Activated CD4-positive, alpha-beta T cell treated with anti-CD3 and anti-CD28 coated beads, Interleukin-2, amount 10 ng/mL, durations not matched to agents 24 days and 14 days (primary cell): ENCODE data around the gene FXR2. TPM values are rescaled to one million over a fixed set of nuclear protein-coding genes. Genes with fewer than 3 reads are reported as not detected.

Experiments used
- DNase-seq: peaks from one replicate; pipeline ENCODE4 v3.0.0; 2022
- H3K27ac Mint-ChIP-seq: one replicate; pipeline ENCODE4 v1.8.0; 2022; ENCODE audit warnings: mild to moderate bottlenecking, mixed read lengths
- H3K27me3 Mint-ChIP-seq: one replicate; pipeline ENCODE4 v1.8.0; 2022; ENCODE audit warnings: mixed read lengths
- H3K36me3 Mint-ChIP-seq: one replicate; pipeline ENCODE4 v1.8.0; 2022; ENCODE audit warnings: low read depth, mild to moderate bottlenecking, mixed read lengths
- H3K4me1 Mint-ChIP-seq: one replicate; pipeline ENCODE4 v1.8.0; 2021; ENCODE audit warnings: mixed read lengths
- H3K4me3 Mint-ChIP-seq: one replicate; pipeline ENCODE4 v1.8.0; 2022; ENCODE audit warnings: mild to moderate bottlenecking, moderate library complexity, mixed read lengths
- H3K9me3 Mint-ChIP-seq: one replicate; pipeline ENCODE4 v1.8.0; 2021; ENCODE audit warnings: mixed read lengths
- intact Hi-C: fragments of 100-400 bp; cut with micrococcal nuclease; formaldehyde crosslinking; loops from one replicate; pipeline ENCODE4 v1.15.1; 2023
- total RNA-seq: library from RNA; stranded (reverse); gene quantifications from 2 replicates; pipeline ENCODE4 v1.2.3, GENCODE V29; 2022

The FXR2 gene
- total RNA-seq, 1 donor from 2014 or later = 64.4 TPM

- peak within 1 kb of the TSS; percentile 97 for H3K4me3 Mint-ChIP-seq
- peak within 1 kb of the TSS; percentile 99 for H3K27ac Mint-ChIP-seq
- peaks cover 2% of the 10 kb centered on the region for H3K27me3 Mint-ChIP-seq
- no peaks in the 10 kb centered on the region for H3K9me3 Mint-ChIP-seq
- intact Hi-C loops = loop anchor here (1.0 to 5.0 kb wide), 9 partner anchors 9 to 309 kb away; partner anchors contain the start of genes CTDNEP1, ELP5, POLR2A and WRAP53
- peak; percentile 98 for DNase-seq
- H3K4me1 Mint-ChIP-seq = peaks cover 36% of the 10 kb centered on the region
- H3K36me3 Mint-ChIP-seq = peaks cover 42% of the 10 kb centered on the region
These were observed 53.0 kb downstream of the FXR2 start, which contains the start of gene SENP3 for GRCh38 chr17:7561589-7562207. TSS of gene SENP3 (plus strand) at chr17:7561919. CDS start at chr17:7563077, 1,158 bp downstream.

- Mint-ChIP-seq H3K4me3 (peak overlapping the region; percentile 97), H3K4me1 (peaks cover 39% of the 10 kb centered on the region), H3K27me3 (peaks cover 2% of the 10 kb centered on the region), H3K36me3 (peaks cover 44% of the 10 kb centered on the region), H3K9me3 (no peaks in the 10 kb centered on the region), H3K27ac (peak overlapping the region; percentile 99)
- DNase-seq = peak; percentile 96
- intact Hi-C loops = loop anchor here (1.0 to 5.0 kb wide), 9 partner anchors 9 to 309 kb away; partner anchors contain the start of genes CTDNEP1, ELP5, POLR2A and WRAP53
These were observed 53.6 kb downstream of the FXR2 start for GRCh38 chr17:7561028-7561575.

- Mint-ChIP-seq H3K4me3 (peak overlapping the region; percentile 97), H3K9me3 (no peaks in the 10 kb centered on the region), H3K27me3 (peaks cover 2% of the 10 kb centered on the region)
These were observed 54.3 kb downstream of the FXR2 start for GRCh38 chr17:7560172-7561027.

DNA sequence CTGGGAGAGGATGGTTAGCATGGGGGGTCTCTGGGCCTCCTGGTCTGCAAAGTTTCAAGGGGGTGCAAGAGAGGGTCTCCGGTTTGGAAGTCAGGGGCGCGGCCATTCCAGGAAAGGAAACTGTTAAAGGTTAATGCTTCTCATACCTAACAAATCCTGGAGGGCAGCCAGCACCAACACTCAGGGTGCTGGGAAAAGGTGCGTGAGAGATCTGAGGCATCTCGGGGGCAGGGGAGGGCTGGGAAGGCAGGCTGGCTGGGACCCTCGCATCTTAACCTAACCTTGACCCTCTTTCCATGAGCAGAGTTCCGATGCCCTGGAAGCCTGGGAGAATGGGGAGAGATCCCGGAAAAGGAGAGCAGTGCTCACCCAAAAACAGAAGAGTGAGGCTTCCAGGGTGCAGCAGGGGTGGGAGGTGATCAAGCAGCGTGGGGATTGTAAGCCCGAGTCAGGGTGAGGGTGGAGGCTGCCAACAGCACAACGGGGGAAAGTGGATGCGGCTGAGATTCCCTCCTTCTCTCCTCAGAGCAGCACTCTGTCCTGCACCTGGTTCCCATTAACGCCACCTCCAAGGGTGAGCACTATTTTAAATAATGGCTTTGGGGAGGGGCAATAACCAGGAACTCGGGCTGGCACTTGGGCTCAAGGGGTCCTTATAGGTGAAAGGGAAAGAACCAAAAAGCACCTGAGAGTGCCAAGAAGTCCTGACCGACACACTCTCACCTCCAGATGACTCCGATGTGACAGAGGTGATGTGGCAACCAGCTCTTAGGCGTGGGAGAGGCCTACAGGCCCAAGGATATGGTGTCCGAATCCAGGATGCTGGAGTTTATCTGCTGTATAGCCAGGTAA lies 55.2 kb downstream of the FXR2 start:
- intact Hi-C loops = loop anchor here (2.0 to 5.0 kb wide), 2 partner anchors 75 to 307 kb away; partner anchors contain the start of genes CTDNEP1, ELP5 and POLR2A
- H3K27me3 Mint-ChIP-seq = peaks cover 2% of the 10 kb centered on the region
- H3K4me1 Mint-ChIP-seq = peaks cover 47% of the 10 kb centered on the region
- H3K27ac Mint-ChIP-seq = no peak overlapping the region
- H3K36me3 Mint-ChIP-seq = peaks cover 39% of the 10 kb centered on the region
- no peak overlapping the region for H3K4me3 Mint-ChIP-seq
- no peaks in the 10 kb centered on the region for H3K9me3 Mint-ChIP-seq
- DNase-seq = peak; percentile 59

More at GRCh38 chr17:7560172-7561027, 54.3 kb downstream of the FXR2 start:
- DNase-seq = peak; percentile 89
- Mint-ChIP-seq H3K4me1 (peaks cover 43% of the 10 kb centered on the region), H3K27ac (peak overlapping the region; percentile 99), H3K36me3 (peaks cover 41% of the 10 kb centered on the region)
- intact Hi-C loops = loop anchor here (1.0 to 5.0 kb wide), 9 partner anchors 8 to 308 kb away; partner anchors contain the start of genes CTDNEP1, ELP5, POLR2A and WRAP53

DNA sequence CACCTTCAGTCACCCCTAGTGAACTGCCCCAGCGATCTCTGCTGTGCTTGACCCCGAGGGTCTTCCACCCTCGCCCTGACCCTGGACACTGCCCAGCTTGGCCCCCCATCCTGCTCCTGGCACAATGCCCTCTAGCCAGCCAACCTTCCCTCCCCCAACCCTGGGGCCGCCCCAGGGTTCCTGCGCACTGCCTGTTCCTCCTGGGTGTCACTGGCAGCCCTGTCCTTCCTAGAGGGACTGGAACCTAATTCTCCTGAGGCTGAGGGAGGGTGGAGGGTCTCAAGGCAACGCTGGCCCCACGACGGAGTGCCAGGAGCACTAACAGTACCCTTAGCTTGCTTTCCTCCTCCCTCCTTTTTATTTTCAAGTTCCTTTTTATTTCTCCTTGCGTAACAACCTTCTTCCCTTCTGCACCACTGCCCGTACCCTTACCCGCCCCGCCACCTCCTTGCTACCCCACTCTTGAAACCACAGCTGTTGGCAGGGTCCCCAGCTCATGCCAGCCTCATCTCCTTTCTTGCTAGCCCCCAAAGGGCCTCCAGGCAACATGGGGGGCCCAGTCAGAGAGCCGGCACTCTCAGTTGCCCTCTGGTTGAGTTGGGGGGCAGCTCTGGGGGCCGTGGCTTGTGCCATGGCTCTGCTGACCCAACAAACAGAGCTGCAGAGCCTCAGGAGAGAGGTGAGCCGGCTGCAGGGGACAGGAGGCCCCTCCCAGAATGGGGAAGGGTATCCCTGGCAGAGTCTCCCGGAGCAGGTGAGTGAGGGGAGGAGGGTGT lies 56.0 kb downstream of the FXR2 start, which contains the start of gene TNFSF13:
TSS of gene TNFSF13 (plus strand) at position 207 of the 776 bp plus-strand sequence. CDS start at position 497, 290 bp downstream.
- peaks cover 2% of the 10 kb centered on the region for H3K27me3 Mint-ChIP-seq
- peaks cover 47% of the 10 kb centered on the region for H3K4me1 Mint-ChIP-seq
- no peaks in the 10 kb centered on the region for H3K9me3 Mint-ChIP-seq
- H3K27ac Mint-ChIP-seq = peak within 1 kb of the TSS; percentile 81
- intact Hi-C loops = no loop called here
- H3K36me3 Mint-ChIP-seq = peaks cover 34% of the 10 kb centered on the region
- peak within 1 kb of the TSS; percentile 62 for H3K4me3 Mint-ChIP-seq
- no peak for DNase-seq

DNA sequence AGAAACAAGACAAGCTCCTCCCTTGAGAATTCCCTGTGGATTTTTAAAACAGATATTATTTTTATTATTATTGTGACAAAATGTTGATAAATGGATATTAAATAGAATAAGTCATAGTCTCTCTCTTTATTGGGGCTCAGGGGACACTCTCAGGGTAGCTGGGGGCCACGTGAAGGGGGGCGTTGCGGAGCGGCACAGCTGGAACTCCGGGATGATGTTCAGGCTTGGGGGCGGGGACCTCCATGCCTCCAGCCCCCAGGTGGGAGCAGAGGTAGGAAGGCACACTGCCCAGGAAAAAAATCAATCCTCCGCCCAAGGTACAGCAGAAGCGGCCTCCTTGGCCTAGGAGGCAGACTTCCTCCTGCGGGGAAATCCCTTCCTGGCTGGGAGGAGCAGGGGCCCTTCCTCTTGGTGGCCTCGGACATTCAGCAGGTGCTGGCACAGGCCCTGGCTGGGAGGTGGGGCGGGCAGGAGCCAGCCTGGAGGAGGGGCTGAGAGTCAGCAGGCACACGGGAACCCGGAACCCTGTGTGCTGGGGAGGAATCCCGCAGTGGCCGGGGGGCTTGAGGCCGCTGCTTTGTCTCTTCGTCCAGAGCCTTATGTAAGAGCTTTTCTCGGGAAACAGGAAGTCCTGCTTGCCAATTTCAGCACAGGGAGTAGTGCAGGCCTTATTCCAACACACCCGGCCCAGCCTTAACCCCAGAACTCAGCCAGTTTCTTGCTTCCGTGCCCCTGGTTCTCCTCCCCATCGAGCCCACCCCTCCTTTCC lies 56.7 kb downstream of the FXR2 start:
- H3K4me1 Mint-ChIP-seq = peaks cover 52% of the 10 kb centered on the region
- intact Hi-C loops = no loop called here
- H3K9me3 Mint-ChIP-seq = no peaks in the 10 kb centered on the region

DNA sequence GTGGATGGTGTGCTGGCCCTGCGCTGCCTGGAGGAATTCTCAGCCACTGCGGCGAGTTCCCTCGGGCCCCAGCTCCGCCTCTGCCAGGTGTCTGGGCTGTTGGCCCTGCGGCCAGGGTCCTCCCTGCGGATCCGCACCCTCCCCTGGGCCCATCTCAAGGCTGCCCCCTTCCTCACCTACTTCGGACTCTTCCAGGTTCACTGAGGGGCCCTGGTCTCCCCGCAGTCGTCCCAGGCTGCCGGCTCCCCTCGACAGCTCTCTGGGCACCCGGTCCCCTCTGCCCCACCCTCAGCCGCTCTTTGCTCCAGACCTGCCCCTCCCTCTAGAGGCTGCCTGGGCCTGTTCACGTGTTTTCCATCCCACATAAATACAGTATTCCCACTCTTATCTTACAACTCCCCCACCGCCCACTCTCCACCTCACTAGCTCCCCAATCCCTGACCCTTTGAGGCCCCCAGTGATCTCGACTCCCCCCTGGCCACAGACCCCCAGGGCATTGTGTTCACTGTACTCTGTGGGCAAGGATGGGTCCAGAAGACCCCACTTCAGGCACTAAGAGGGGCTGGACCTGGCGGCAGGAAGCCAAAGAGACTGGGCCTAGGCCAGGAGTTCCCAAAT lies 57.4 kb downstream of the FXR2 start:
- H3K4me1 Mint-ChIP-seq = peaks cover 53% of the 10 kb centered on the region
- H3K27me3 Mint-ChIP-seq = no peaks in the 10 kb centered on the region
- no peak overlapping the region for H3K27ac Mint-ChIP-seq

More for the DNA sequence above, 56.7 kb downstream of the FXR2 start:
- H3K4me3 Mint-ChIP-seq = peak overlapping the region; percentile 62
- peak; percentile 69 for DNase-seq
- H3K27me3 Mint-ChIP-seq = peaks cover 2% of the 10 kb centered on the region
- H3K36me3 Mint-ChIP-seq = peaks cover 36% of the 10 kb centered on the region
- peak overlapping the region; percentile 81 for H3K27ac Mint-ChIP-seq

GRCh38 chr17:7556627-7557026 lies 58.1 kb downstream of the FXR2 start:
- Mint-ChIP-seq H3K4me3 (no peak overlapping the region), H3K9me3 (no peaks in the 10 kb centered on the region), H3K27ac (no peak overlapping the region), H3K4me1 (peaks cover 58% of the 10 kb centered on the region), H3K36me3 (peaks cover 33% of the 10 kb centered on the region), H3K27me3 (no peaks in the 10 kb centered on the region)
- DNase-seq = no peak
- intact Hi-C loops = no loop called here

More for the DNA sequence above, 57.4 kb downstream of the FXR2 start:
- no peak for DNase-seq
- Mint-ChIP-seq H3K9me3 (no peaks in the 10 kb centered on the region), H3K36me3 (peaks cover 33% of the 10 kb centered on the region), H3K4me3 (no peak overlapping the region)
- intact Hi-C loops = no loop called here

GRCh38 chr17:7555320-7555948 lies 59.3 kb downstream of the FXR2 start:
- Mint-ChIP-seq H3K9me3 (no peaks in the 10 kb centered on the region), H3K27ac (peak overlapping the region; percentile 68), H3K36me3 (peaks cover 36% of the 10 kb centered on the region), H3K4me3 (no peak overlapping the region), H3K27me3 (no peaks in the 10 kb centered on the region), H3K4me1 (peaks cover 60% of the 10 kb centered on the region)
- DNase-seq = no peak
- intact Hi-C loops = no loop called here

DNA sequence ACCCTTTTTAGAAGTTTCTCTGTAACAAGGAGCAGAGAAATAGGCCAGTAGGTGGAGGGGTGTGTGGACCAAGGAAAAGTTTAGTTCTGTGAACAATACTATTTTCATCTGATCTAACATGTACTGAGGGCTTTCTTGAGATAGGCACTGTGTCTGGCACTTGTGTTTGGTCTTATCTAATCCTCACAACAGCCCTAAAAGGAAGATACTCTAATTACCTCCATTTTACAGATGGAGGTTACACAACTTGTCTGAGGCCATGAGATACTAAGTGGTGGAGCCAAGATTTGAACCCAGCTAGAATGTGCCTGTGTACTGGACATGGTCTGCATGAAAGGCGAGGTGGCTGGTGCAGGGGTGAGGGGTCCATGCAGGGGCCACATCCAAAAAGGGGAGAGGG lies 61.3 kb downstream of the FXR2 start:
- peaks cover 33% of the 10 kb centered on the region for H3K36me3 Mint-ChIP-seq
- H3K27me3 Mint-ChIP-seq = no peaks in the 10 kb centered on the region
- DNase-seq = peak; percentile 58
- H3K4me3 Mint-ChIP-seq = peak overlapping the region; percentile 64
- intact Hi-C loops = no loop called here
- H3K4me1 Mint-ChIP-seq = peaks cover 62% of the 10 kb centered on the region
- H3K27ac Mint-ChIP-seq = peak overlapping the region; percentile 87
- no peaks in the 10 kb centered on the region for H3K9me3 Mint-ChIP-seq

DNA sequence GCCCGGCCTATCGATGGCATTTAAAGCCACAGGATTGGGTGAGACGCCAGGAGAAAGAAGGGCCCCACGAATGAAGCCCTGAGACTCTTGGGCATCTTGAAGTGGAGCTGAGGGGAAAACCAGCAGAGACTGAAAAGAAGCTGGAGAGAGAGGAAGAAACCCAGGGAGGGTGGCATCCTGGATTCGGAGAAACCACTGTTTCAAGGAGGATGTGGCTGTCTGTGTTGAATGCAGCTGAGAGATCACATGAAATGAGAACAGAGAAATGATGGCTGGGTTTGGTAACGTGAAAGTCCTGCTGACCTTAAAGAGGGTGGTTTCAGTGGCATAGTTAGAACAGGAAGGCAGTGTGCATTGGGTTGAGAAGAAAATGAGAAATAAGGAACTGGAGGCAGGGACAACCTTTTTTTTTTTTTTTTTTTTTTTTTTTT lies 62.1 kb downstream of the FXR2 start:
- Mint-ChIP-seq H3K36me3 (peaks cover 30% of the 10 kb centered on the region), H3K27ac (peak overlapping the region; percentile 87), H3K4me1 (peaks cover 62% of the 10 kb centered on the region), H3K27me3 (no peaks in the 10 kb centered on the region), H3K9me3 (no peaks in the 10 kb centered on the region), H3K4me3 (peak overlapping the region; percentile 64)
- peak; percentile 89 for DNase-seq
- intact Hi-C loops = loop anchor here (1.0 kb wide), 1 partner anchor 9 kb away; the partner anchor contains the start of gene SENP3
